ENCODE data around the gene GABRG3. TPM values are rescaled to one million over a fixed set of nuclear protein-coding genes. Genes with fewer than 3 reads are reported as not detected.

GABRG3 gene
- total and polyA plus RNA-seq, 11 donors, result not detected

DNA sequence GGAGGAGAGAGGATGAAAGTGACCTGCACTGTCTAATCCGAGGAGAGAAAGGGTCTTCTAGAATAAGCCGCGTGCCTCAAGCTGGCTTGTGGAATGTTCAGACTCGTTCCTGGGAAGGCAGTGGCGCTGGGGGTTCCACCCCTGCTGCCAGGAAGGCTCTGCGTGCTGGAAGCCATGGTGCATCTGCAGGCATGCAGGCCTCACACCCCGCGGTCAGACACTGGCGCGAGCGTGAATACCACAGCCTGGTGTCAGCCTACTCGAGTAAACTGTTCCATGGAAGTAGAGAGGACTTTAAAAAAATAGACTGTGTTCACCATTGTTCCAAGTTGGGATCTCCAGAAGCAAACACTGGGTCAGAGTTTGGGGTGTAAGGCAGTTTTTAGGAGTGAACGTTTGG lies 25.9 kb upstream of the GABRG3 start:
- no peak overlapping the region for H3K4me3 ChIP-seq
- H3K27ac ChIP-seq, result no peak overlapping the region
- no peaks in the 10 kb centered on the region for H3K9me3 ChIP-seq
- no peaks in the 10 kb centered on the region for H3K36me3 ChIP-seq
- no peaks in the 10 kb centered on the region for H3K27me3 ChIP-seq
- no peaks in the 10 kb centered on the region for H3K4me1 ChIP-seq
- TF ChIP-seq POLR2A (IDR thresholded peaks at IDR 0.05), result no peak
- TF ChIP-seq, protein P1, sequence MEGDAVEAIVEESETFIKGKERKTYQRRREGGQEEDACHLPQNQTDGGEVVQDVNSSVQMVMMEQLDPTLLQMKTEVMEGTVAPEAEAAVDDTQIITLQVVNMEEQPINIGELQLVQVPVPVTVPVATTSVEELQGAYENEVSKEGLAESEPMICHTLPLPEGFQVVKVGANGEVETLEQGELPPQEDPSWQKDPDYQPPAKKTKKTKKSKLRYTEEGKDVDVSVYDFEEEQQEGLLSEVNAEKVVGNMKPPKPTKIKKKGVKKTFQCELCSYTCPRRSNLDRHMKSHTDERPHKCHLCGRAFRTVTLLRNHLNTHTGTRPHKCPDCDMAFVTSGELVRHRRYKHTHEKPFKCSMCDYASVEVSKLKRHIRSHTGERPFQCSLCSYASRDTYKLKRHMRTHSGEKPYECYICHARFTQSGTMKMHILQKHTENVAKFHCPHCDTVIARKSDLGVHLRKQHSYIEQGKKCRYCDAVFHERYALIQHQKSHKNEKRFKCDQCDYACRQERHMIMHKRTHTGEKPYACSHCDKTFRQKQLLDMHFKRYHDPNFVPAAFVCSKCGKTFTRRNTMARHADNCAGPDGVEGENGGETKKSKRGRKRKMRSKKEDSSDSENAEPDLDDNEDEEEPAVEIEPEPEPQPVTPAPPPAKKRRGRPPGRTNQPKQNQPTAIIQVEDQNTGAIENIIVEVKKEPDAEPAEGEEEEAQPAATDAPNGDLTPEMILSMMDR (IDR thresholded peaks at IDR 0.05), result no peak
- ATAC-seq (no peak), DNase-seq (no peak)
- intact Hi-C loops (cut with DNase I), result no loop called here
- 79 to 81% (median 80%) methylated on average over 13 of the region's 13 CpGs for WGBS, 4 donors

DNA sequence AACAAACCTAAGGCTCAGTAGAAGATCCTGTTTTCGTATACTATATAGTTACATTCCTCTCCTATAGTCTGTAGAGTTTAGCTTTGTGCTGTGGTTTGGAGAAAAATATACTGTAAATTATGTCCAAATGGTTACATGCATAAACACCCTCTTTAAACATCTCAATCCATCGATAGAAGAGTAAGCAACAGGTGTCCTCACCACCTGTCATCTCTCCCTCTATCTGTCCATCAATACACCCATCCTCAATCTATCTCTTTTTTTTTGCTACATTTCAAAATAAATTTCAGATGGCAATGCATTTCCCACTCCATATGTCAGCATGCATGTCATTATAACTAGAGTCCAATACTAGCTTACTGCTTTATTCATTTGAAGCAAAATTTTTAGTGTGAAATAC lies 21.0 kb upstream of the GABRG3 start:
- H3K27ac ChIP-seq, result no peak overlapping the region
- ATAC-seq (no peak), DNase-seq (no peak)
- peaks cover 0 to 20% (median 10%) of the 10 kb centered on the region in 12 donors for H3K9me3 ChIP-seq
- intact Hi-C loops (cut with DNase I), result no loop called here
- no peaks in the 10 kb centered on the region for H3K27me3 ChIP-seq
- H3K4me1 ChIP-seq, result no peaks in the 10 kb centered on the region
- no peak overlapping the region for H3K4me3 ChIP-seq
- 64 to 68% (median 68%) methylated on average over 2 of the region's 2 CpGs for WGBS, 4 donors
- no peak for TF ChIP-seq POLR2A (IDR thresholded peaks at IDR 0.05)
- TF ChIP-seq, protein P1 (IDR thresholded peaks at IDR 0.05), result no peak
- H3K36me3 ChIP-seq, result no peaks in the 10 kb centered on the region

DNA sequence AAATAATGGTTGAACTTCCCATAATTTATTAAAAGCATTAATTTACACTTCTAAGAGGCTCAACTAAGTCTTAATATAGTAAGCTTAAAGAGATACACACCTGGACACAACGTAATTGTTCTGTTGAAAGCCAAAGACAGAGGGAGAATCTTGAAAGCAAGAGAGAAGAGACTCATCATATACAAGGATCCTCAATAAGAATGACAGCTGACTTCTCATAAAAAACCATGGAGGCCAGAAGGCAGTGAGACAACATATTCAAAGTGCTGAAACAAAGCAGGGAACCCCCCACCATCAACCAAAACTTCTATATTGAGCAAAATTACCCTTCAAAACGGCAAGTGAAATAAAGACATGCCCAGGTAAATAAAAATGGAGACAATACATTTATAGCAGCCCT lies 16.6 kb upstream of the GABRG3 start:
- peaks cover 0 to 26% (median 10%) of the 10 kb centered on the region in 12 donors for H3K9me3 ChIP-seq
- H3K4me3 ChIP-seq, result no peak overlapping the region
- no peaks in the 10 kb centered on the region for H3K36me3 ChIP-seq
- intact Hi-C loops (cut with DNase I), result no loop called here
- no peaks in the 10 kb centered on the region for H3K4me1 ChIP-seq
- H3K27ac ChIP-seq, result no peak overlapping the region
- WGBS, 4 donors, result 45 to 53% (median 49%) methylated on average over 2 of the region's 2 CpGs
- no peaks in the 10 kb centered on the region for H3K27me3 ChIP-seq
- TF ChIP-seq, protein P1 (IDR thresholded peaks at IDR 0.05), result no peak
- no peak for TF ChIP-seq POLR2A (IDR thresholded peaks at IDR 0.05)
- no peak for ATAC-seq
- DNase-seq, result no peak

- peaks cover 0 to 10% (median 0%) of the 10 kb centered on the region in 12 donors for H3K4me1 ChIP-seq
- ATAC-seq, result no peak
- peak overlapping the region in 1 of 12 donors; percentile 4 for H3K4me3 ChIP-seq
- H3K27me3 ChIP-seq, result peaks cover 4 to 57% (median 30%) of the 10 kb centered on the region in 9 donors
- TF ChIP-seq POLR2A (IDR thresholded peaks at IDR 0.05), result no peak
- TF ChIP-seq, protein P1 (IDR thresholded peaks at IDR 0.05), result no peak
- no peaks in the 10 kb centered on the region for H3K9me3 ChIP-seq
- H3K36me3 ChIP-seq, result no peaks in the 10 kb centered on the region
- H3K27ac ChIP-seq, result no peak overlapping the region
- 2 to 3% (median 3%) methylated on average over 29 to 48 of the region's 48 CpGs for WGBS, 4 donors
- DNase-seq, result no peak
- intact Hi-C loops (cut with DNase I), result no loop called here
Measured at GRCh38 chr15:26967719-26968269, 3.2 kb upstream of the GABRG3 start.

All from heart left ventricle (tissue), 16 donors.